Measurements from ENCODE around the gene ITGB3BP. TPM values are rescaled to one million over a fixed set of nuclear protein-coding genes. Genes with fewer than 3 reads are reported as not detected.

The ITGB3BP gene
- total and polyA plus RNA-seq, 2 donors (not counting 1 experiment from before 2014, with no cell fraction given) = 16.7 to 21.3 TPM

- no peaks in the 10 kb centered on the region for H3K36me3 ChIP-seq (ENCODE audit: control insufficient read depth, insufficient read depth, low read length)
- no peak for TF ChIP-seq EZH2 (IDR thresholded peaks at IDR 0.05; ENCODE audit: low read length, missing control alignments)
- TF ChIP-seq CTCF (conservative IDR thresholded peaks at IDR 0.05 in 1 of 2, IDR thresholded peaks at IDR 0.05 in 1 of 2; ENCODE audit: low read depth in 1 of 2, low read length in 2 of 2) = no peak
- peak in 1 of 2 donors; percentile 9 for DNase-seq (ENCODE audit: low read depth in 2 of 2)
Observed at GRCh38 chr1:63442141-63442475, 80.9 kb downstream of the ITGB3BP start.

GRCh38 chr1:63435161-63435560, 87.9 kb downstream of the ITGB3BP start:
- H3K9me3 ChIP-seq (ENCODE audit: control insufficient read depth, insufficient read depth, low read depth, low read length) = no peaks in the 10 kb centered on the region
- DNase-seq (ENCODE audit: low read depth in 2 of 2) = no peak

More at GRCh38 chr1:63442141-63442475, 80.9 kb downstream of the ITGB3BP start:
- H3K27me3 ChIP-seq (ENCODE audit: control insufficient read depth, insufficient read depth, low read length) = no peaks in the 10 kb centered on the region
- H3K4me2 ChIP-seq (ENCODE audit: extremely low read depth, insufficient read depth, low read length) = no peak overlapping the region
- no peaks in the 10 kb centered on the region for H3K9me3 ChIP-seq (ENCODE audit: control insufficient read depth, insufficient read depth, low read depth, low read length)
- H3K9ac ChIP-seq (ENCODE audit: insufficient read depth, low read length) = no peak overlapping the region
- no peak overlapping the region for H2AFZ ChIP-seq (ENCODE audit: low read length)
- H3K4me3 ChIP-seq (replicated peaks in 1 of 4; ENCODE audit: control extremely low read depth in 1 of 4, insufficient read depth in 1 of 4, low read depth in 3 of 4, low read length in 4 of 4) = no peak overlapping the region
- H3K79me2 ChIP-seq (ENCODE audit: control insufficient read depth, insufficient read depth, low read length) = no peaks in the 10 kb centered on the region
- no peaks in the 10 kb centered on the region for H4K20me1 ChIP-seq (ENCODE audit: control insufficient read depth, extremely low read depth, insufficient read depth, low read length)
- H3K27ac ChIP-seq (ENCODE audit: insufficient read depth, low read length) = no peak overlapping the region
- H3K4me1 ChIP-seq (ENCODE audit: control insufficient read depth, extremely low read depth, insufficient read depth, low read length) = no peaks in the 10 kb centered on the region

GRCh38 chr1:63429281-63429680, 93.7 kb downstream of the ITGB3BP start:
- Histone ChIP-seq H3K27me3 (ENCODE audit: control insufficient read depth, insufficient read depth, low read length) (no peaks in the 10 kb centered on the region), H3K4me2 (ENCODE audit: extremely low read depth, insufficient read depth, low read length) (no peak overlapping the region)

More at GRCh38 chr1:63435161-63435560, 87.9 kb downstream of the ITGB3BP start:
- Histone ChIP-seq H3K36me3 (ENCODE audit: control insufficient read depth, insufficient read depth, low read length) (no peaks in the 10 kb centered on the region), H3K4me2 (ENCODE audit: extremely low read depth, insufficient read depth, low read length) (no peak overlapping the region), H4K20me1 (ENCODE audit: control insufficient read depth, extremely low read depth, insufficient read depth, low read length) (no peaks in the 10 kb centered on the region), H3K27ac (ENCODE audit: insufficient read depth, low read length) (no peak overlapping the region), H3K79me2 (ENCODE audit: control insufficient read depth, insufficient read depth, low read length) (no peaks in the 10 kb centered on the region), H3K27me3 (ENCODE audit: control insufficient read depth, insufficient read depth, low read length) (no peaks in the 10 kb centered on the region), H2AFZ (ENCODE audit: low read length) (no peak overlapping the region), H3K9ac (ENCODE audit: insufficient read depth, low read length) (no peak overlapping the region), H3K4me1 (ENCODE audit: control insufficient read depth, extremely low read depth, insufficient read depth, low read length) (no peaks in the 10 kb centered on the region), H3K4me3 (replicated peaks in 1 of 4; ENCODE audit: control extremely low read depth in 1 of 4, insufficient read depth in 1 of 4, low read depth in 3 of 4, low read length in 4 of 4) (no peak overlapping the region)
- TF ChIP-seq EZH2 (IDR thresholded peaks at IDR 0.05; ENCODE audit: low read length, missing control alignments) (no peak), CTCF (conservative IDR thresholded peaks at IDR 0.05 in 1 of 2, IDR thresholded peaks at IDR 0.05 in 1 of 2; ENCODE audit: low read depth in 1 of 2, low read length in 2 of 2) (no peak)

More at GRCh38 chr1:63429281-63429680, 93.7 kb downstream of the ITGB3BP start:
- DNase-seq (ENCODE audit: low read depth in 2 of 2) = no peak
- no peaks in the 10 kb centered on the region for H3K36me3 ChIP-seq (ENCODE audit: control insufficient read depth, insufficient read depth, low read length)
- H4K20me1 ChIP-seq (ENCODE audit: control insufficient read depth, extremely low read depth, insufficient read depth, low read length) = no peaks in the 10 kb centered on the region
- no peaks in the 10 kb centered on the region for H3K79me2 ChIP-seq (ENCODE audit: control insufficient read depth, insufficient read depth, low read length)
- no peak for TF ChIP-seq CTCF (conservative IDR thresholded peaks at IDR 0.05 in 1 of 2, IDR thresholded peaks at IDR 0.05 in 1 of 2; ENCODE audit: low read depth in 1 of 2, low read length in 2 of 2)
- TF ChIP-seq EZH2 (IDR thresholded peaks at IDR 0.05; ENCODE audit: low read length, missing control alignments) = no peak
- H3K27ac ChIP-seq (ENCODE audit: insufficient read depth, low read length) = no peak overlapping the region
- H3K9me3 ChIP-seq (ENCODE audit: control insufficient read depth, insufficient read depth, low read depth, low read length) = no peaks in the 10 kb centered on the region
- no peak overlapping the region for H2AFZ ChIP-seq (ENCODE audit: low read length)
- no peaks in the 10 kb centered on the region for H3K4me1 ChIP-seq (ENCODE audit: control insufficient read depth, extremely low read depth, insufficient read depth, low read length)
- no peak overlapping the region for H3K9ac ChIP-seq (ENCODE audit: insufficient read depth, low read length)
- no peak overlapping the region for H3K4me3 ChIP-seq (replicated peaks in 1 of 4; ENCODE audit: control extremely low read depth in 1 of 4, insufficient read depth in 1 of 4, low read depth in 3 of 4, low read length in 4 of 4)
